ENCODE results near the gene EIF2AK3.

EIF2AK3 gene

DNA sequence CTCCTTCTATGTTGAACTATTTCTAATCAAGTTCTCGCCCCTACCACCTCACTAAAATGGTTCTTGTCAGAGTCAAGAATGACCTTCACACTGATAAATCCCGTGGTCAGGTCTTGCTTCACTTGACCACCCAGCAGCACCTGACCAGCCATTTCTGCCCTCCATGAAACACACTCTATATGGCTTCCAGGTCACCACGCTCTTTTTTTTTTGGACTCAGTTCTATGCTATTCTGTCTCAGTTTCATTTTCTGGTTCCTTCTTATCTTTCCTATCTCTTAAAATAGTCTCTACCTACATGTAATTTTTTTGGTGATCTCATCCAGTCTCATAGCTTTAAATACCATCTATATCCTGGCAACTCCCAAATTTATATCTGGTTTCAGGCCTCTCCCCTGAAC, 11.4 kb downstream of the EIF2AK3 start:
- TF ChIP-seq, protein P1, sequence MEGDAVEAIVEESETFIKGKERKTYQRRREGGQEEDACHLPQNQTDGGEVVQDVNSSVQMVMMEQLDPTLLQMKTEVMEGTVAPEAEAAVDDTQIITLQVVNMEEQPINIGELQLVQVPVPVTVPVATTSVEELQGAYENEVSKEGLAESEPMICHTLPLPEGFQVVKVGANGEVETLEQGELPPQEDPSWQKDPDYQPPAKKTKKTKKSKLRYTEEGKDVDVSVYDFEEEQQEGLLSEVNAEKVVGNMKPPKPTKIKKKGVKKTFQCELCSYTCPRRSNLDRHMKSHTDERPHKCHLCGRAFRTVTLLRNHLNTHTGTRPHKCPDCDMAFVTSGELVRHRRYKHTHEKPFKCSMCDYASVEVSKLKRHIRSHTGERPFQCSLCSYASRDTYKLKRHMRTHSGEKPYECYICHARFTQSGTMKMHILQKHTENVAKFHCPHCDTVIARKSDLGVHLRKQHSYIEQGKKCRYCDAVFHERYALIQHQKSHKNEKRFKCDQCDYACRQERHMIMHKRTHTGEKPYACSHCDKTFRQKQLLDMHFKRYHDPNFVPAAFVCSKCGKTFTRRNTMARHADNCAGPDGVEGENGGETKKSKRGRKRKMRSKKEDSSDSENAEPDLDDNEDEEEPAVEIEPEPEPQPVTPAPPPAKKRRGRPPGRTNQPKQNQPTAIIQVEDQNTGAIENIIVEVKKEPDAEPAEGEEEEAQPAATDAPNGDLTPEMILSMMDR (IDR thresholded peaks at IDR 0.05) = no peak

DNA sequence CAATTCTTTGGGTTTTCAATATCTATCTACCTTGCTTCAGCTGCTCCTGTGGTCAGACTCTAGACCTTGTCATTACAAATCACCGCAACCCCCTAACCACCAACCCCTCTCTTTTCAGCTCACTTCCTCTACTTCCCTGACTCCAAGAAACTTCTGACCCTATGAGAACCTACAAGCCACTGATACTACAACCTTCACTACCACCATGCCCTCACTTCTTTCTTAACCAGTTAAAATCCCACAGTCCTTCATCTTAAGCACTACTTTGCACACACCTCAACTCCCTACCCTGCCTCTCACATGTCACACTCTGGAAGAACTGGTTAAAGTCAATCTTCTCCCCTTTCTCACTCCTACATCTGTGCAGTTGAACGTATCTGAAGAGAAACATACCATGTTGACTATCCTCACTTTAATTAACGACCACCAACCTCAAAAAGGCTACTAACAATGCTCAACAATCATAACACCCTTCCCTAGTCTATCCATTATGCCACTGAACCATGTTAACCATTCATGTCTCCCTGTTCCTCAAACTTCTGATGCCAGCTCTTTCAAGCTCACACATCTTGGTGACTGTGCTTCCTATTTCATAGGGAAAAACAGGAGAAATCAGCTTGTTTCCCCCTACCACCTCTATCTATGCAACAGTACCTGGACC, 12.6 kb downstream of the EIF2AK3 start:
- TF ChIP-seq, protein P1 (IDR thresholded peaks at IDR 0.05) = no peak

DNA sequence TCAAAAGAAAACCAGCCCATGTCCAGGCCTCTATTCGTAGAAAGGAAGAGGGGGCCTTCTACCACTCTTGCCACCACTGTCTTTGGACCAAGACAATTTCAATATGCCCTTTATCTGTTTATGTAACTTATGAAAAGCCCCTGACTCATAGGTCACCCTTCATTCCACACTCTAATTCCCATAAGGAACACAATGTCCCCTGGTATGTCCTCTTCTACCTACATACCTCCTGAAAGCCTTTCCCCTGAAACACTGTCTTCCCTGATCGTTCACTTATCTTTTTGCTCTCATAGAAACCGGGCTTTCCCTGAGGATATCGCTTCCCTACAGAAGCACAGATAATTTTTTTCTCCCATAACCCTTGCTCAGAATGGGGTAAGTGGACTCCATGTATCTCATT, 13.3 kb downstream of the EIF2AK3 start:
- TF ChIP-seq, protein P1 (IDR thresholded peaks at IDR 0.05) = no peak

DNA sequence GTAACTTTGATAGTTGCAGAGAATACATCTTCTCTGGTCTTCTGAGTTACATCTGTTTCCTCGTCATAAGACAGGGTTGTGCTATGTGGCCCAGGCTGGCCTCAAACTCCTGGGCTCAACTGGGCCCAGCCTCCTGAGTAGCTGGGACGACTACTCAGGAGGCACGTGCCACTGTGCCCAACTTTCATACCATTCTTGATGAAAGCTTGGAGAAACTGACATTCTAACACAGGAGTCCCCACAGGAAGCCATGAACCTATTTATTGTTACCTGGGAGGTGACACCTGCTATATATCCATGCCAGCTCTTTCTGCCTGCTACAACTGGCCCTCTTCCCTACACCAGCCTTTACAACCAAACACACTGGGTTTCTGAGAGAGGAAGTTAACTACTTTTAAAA, 19.1 kb downstream of the EIF2AK3 start:
- TF ChIP-seq, protein P1 (IDR thresholded peaks at IDR 0.05) = no peak

DNA sequence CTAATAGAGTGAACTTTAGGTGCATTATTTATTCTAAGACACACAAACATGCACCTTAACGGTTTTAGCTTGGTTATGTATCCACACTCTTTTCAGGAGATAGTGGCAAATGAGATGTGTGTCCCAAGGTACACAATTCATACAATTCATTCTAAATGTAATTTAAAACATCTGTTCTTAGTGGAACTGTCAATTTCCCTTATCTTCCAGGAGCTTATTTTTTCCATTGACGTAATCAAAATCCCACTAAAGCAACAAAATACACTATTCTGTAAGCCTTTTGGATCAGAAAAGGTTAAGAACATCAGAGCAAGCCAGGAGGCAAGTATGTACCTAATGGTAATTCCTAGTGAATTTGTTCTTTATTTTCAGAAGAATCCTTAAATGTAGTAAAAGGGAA, 19.8 kb downstream of the EIF2AK3 start:
- TF ChIP-seq, protein P1 (IDR thresholded peaks at IDR 0.05) = no peak

DNA sequence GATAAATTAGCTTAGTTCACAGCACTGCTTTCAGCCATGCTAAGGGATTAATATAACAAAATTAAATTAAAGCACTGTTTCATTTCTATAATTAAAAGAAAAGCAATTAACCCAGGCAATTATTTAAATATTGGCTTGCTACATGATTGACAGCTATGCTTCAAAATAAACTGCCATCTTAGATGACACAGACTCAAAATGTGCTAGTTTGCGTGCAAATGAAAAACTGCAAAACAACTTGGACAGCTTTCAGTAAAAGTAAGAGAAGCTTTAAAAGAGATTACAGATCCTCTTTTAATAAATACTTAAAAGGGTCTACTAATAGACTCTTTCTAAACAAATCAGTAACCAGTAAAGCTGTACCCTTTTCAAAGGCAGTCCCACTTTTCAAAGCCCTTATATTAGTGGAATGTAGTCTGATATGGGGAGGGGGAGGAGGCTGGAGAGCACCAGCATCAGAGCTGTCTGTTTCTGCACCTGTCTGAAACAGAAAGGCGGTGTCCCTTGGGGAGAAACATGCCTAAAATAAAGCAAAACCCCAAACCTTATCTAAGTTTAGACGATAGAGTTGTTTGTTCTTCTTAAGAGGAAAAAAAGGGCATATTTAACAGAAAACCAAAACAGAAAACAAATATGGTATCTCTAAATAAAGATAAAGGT, 20.8 kb downstream of the EIF2AK3 start:
- TF ChIP-seq, protein P1 (IDR thresholded peaks at IDR 0.05) = no peak

DNA sequence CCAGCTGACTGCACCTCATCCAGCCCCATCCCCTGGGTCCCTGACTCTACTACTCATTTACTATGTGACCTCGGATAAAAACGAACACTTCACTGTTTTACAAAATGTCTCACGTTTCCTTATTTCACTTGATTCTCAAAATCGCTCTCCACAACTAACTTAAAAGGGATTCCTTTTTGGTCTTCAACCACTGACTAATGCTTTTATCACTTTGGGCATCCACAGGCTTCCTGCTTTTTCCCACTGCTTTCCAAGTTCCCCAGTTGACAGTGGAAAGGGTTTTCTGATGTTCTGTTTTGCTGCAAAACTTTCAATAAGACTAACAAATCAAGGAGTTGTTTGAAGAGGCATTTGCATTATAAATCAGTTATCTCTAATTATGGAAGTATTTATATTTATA, 24.1 kb downstream of the EIF2AK3 start:
- TF ChIP-seq, protein P1 (IDR thresholded peaks at IDR 0.05) = no peak
